ENCODE results near the gene C6orf136.
A peak's percentile ranks its signal among the peaks of the same experiment; 100 is the strongest.
"Not testable (repeated sequence)": the region's sequence is repeated elsewhere in the genome, so short reads cannot be mapped to it uniquely, and the experiment has no call there.

The C6orf136 gene

GRCh38 chr6:30664994-30665767 is 18.2 kb downstream of the C6orf136 start:
- DNase-seq: no peak

DNA sequence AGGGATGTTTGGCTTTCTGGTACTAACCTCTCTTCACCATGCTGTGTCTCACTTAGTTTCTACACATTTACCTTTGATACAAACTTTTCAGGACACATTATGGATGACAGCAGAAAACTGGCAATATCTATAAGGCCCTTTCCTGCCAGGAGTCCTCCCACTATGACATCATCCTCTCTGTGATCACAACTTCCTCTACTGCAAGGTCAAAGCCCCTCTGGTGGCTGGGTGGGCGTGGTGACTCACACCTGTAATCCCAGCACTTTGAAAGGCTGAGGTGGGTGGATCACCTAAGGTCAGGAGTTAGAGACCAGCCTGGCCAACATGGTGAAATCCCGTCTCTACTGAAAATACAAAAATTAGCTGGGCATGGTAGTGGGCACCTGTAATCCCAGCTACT is 19.4 kb downstream of the C6orf136 start:
- not testable (repeated sequence) for DNase-seq

- no peak for DNase-seq
These were observed 24.0 kb downstream of the C6orf136 start for GRCh38 chr6:30670760-30671527.

- DNase-seq: peak; percentile 95
These were observed 25.7 kb downstream of the C6orf136 start, which contains the start of gene DHX16 for GRCh38 chr6:30672445-30673253. Gene DHX16 (minus strand): TSS chr6:30673006. CDS start chr6:30672841, 165 bp downstream.

GRCh38 chr6:30676660-30677285 is 29.8 kb downstream of the C6orf136 start:
- no peak for DNase-seq

DNA sequence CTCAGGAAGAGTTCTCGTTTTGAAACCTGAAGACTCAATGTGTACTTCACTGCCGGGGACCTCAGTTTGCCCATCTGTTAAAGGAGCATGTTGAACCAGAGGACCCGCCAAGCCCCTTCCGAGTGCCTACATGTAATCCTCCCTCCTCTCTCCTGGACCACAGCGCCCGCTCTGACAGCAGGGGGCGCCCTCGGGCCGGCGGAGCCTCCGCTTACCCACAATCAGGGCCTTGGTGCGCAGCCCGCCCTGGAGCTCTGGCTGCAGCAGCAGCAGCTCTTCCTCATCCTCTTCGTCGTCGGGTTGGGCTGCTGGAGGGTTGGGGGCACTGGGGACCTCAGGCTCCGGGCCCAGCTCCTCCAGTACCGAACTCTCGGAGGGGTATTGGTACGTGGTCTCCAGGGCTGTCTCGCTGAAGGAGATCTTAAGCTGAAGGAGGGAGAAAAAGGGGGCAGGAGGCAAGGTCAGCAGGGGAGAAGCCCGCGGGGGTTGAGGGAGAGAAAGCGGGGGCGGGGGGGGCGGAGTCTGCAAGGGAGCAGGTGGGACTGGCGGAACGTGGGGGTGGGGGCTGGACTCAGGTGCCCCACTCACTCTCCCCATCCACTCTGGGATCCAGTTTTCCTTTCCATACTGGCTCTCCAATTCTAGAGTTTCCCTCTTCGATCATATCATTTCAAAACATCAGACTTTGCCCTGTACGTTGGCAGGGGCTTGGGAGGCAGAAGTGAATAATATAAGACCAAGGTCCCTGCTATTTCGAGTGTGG is 32.2 kb downstream of the C6orf136 start:
- DNase-seq: peak; percentile 92

DNA sequence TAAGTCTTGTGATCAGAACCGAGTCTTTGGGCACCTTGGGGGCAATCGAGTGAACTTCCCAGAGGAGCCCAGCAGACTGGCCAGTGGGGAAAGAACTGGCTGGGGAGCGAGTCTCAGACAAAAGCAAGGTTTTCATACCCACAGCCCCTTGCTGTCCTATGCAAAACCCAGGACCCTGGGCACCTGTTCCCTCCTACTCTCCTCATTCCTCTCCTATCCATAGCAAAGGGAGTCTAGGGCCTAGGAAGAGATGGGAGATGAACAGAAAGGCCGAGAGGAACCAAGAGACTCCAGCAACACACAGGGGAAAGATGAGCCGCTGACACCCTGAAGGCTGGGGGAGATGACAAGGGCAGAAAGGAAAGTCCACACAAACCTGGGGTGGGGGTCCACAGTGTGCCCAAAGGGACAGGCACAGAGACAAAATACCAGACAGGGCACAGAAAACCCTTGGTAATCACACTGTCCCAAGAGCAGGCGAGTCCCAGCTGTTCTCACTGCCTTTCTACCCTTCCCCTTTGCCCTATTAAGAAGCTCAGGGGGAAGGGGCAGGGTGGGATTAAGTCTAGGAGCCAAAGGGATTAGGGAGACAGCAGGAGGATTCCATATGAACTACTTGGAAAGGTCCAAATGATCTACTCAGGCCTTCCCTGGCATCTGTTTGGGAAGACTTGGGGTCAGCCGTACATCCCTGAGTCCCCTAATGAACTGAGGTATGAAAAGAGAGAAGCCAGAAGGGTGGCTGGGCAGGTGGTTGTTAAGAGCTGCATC is 33.0 kb downstream of the C6orf136 start:
- DNase-seq: no peak

DNA sequence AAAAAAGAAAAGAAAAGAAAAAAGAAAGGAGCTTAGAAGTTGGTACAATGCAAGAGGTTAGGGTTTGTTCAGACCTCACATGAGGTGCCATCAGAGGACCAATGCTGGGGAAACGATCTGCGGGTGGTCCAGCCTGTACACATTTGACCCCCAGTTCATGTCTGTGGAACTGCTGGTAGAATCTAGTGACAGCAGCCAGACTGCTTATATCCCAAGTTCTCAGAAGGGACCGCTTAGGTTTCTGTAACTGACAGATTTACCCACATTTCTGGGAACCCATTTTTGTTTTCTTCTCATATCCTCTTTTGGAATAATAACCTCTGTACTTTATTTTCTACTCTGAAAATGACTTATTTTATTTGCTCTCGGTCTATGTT is 34.8 kb downstream of the C6orf136 start:
- no peak for DNase-seq

GRCh38 chr6:30682143-30683117 is 35.5 kb downstream of the C6orf136 start:
- DNase-seq: peak; percentile 90

- no peak for DNase-seq
These were observed 36.4 kb downstream of the C6orf136 start for GRCh38 chr6:30683183-30683979.

GRCh38 chr6:30683980-30684338 is 37.0 kb downstream of the C6orf136 start:
- no peak for DNase-seq

DNA sequence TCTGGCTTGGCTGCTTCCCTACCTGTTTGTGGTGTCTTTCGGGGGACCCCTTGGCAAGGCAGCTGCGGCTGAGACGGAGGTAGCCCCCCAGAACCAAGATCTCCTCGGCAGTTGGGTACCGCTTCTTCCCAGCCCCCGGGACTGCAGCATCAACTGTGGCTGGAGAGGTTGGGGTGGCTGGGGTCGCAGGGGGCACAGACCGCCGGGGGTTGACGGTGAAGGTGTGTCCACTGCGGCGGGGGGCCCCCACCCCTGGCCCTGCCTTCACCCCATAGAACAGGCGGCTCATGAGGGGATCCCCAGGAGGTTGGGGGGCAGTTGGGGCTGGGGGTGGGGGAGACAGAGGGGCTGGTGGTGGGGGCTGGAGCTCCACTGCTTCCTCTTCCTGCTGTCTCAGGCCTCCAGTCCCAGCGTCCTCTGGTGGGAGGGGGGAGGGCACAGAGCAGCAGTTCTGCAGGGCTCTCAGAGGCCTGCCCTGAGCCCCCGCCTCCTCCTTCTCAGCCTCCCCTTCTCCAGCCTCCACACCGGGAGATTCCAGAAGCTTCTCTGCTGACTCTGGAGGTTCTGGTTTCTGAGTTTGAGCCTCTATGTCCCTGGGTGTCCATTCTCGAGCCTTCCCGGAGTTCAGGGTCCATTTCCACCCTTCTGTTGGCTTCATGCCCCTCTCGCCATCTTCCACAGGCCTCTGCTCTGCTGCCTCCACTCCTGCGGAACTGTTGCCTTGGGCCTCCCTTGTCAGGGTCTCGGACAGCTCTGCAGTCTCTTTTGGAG is 37.6 kb downstream of the C6orf136 start:
- peak; percentile 64 for DNase-seq

- peak; percentile 34 for DNase-seq
These were observed 38.5 kb downstream of the C6orf136 start for GRCh38 chr6:30685157-30686008.

GRCh38 chr6:30686009-30686907 is 39.3 kb downstream of the C6orf136 start, which contains the start of gene PPP1R18:
Gene PPP1R18 (minus strand): TSS chr6:30686645. CDS start chr6:30686018, 627 bp downstream.
- DNase-seq: peak; percentile 82

DNA sequence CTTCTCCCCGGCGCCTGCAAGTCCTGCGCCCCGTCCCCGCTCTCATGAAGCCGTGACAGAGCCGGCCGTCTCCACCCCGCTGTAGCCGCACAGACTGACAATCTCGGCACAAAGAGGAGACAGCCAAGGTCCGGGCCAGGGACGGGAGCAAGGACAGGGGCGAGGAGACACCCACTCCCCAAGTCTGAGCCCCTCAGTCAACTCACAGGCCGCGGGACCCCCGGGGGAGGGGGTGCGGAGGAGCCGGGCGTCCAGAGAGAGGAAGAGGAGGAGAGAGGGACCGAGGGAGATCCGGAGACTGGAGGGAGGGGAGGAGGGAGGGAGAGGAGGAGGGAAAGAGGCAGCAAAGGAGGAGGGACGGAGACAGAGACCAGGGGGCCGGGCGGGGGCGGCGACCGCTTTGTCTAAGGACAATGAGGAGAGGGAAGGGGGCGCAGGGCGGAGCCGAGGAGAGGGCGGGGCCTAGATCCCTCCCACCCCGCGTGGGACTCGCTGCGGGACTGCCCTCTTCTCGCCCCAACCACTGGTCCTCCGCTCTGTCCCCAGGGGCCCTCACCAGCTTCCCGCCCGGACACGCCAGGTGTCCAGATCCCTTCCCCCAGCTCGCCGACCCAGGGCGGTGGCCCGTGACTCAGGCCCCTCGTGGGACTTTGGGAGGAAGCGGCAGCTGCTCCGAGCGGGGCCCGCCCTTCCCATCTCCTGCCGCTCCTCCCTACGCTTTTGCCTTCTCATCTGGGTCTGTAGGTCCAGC is 40.1 kb downstream of the C6orf136 start:
- peak; percentile 81 for DNase-seq
